H1 (cell line): ENCODE data around the gene ZNF593. TPM values are rescaled to one million over a fixed set of nuclear protein-coding genes. Genes with fewer than 3 reads are reported as not detected.
A peak's percentile ranks its signal among the peaks of the same experiment; 100 is the strongest.

Experiments used
- CTCF ChIA-PET: fragments of 300-600 bp; sonication (Branson Sonifier 250); formaldehyde crosslinking; loops from one replicate; lab custom pipeline; 2021; ENCODE audit not compliant: partially characterized antibody; lab: Charles Lee
- POLR2A ChIA-PET: fragments of 300-600 bp; sonication (Branson Sonifier 250); formaldehyde crosslinking; loops from one replicate; lab custom pipeline; 2021; ENCODE audit warnings: inconsistent platforms; ENCODE audit not compliant: partially characterized antibody; lab: Charles Lee
- DNase-seq, 2 experiments: peaks; one replicate each; pipeline versions ENCODE4 v3.0.0 to v3.0.0-alpha.2; 2010 to 2022; ENCODE audit warnings: low spot score in 2 of 2, low read depth in 1 of 2, mixed read lengths in 1 of 2
- FAIRE-seq: peaks from 2 replicates; lab custom pipeline; 2011; peaks lifted over from hg19 to GRCh38; lab: Jason Lieb, UNC
- H2AFZ ChIP-seq: 2 replicates; pipeline ENCODE4 v1.8.1; 2012; ENCODE audit warnings: low read length, inconsistent platforms
- H2AK5ac ChIP-seq: 2 replicates; pipeline ENCODE4 v1.6.1; 2013; ENCODE audit warnings: low read depth, low read length
- H2BK120ac ChIP-seq: replicated peaks from 2 replicates; pipeline ENCODE3; 2013; ENCODE audit warnings: low read depth, low read length, inconsistent platforms
- H2BK12ac ChIP-seq: 2 replicates; pipeline ENCODE4 v1.6.1; 2013; ENCODE audit warnings: low read depth, low read length
- H2BK15ac ChIP-seq: 2 replicates; pipeline ENCODE4 v1.6.1; 2013; ENCODE audit warnings: low read length
- H2BK20ac ChIP-seq: 2 replicates; pipeline ENCODE4 v1.6.1; 2013; ENCODE audit warnings: low read length
- H2BK5ac ChIP-seq: 2 replicates; pipeline ENCODE4 v1.6.1; 2013; ENCODE audit warnings: low read depth, low read length
- H3K14ac ChIP-seq: 2 replicates; pipeline ENCODE4 v1.6.1; 2013; ENCODE audit warnings: inconsistent platforms; ENCODE audit not compliant: insufficient read length
- H3K18ac ChIP-seq: 2 replicates; pipeline ENCODE4 v1.6.1; 2013; ENCODE audit warnings: low read length; ENCODE audit errors: extremely low read depth
- H3K23ac ChIP-seq: 2 replicates; pipeline ENCODE4 v1.6.1; 2013; ENCODE audit warnings: inconsistent platforms; ENCODE audit not compliant: insufficient read length
- H3K23me2 ChIP-seq: 2 replicates; pipeline ENCODE4 v1.6.1; 2013; ENCODE audit warnings: low read depth, low read length
- H3K27ac ChIP-seq: 2 replicates; pipeline ENCODE4 v1.6.1; 2011; ENCODE audit warnings: low read depth, low read length, inconsistent platforms
- H3K27me3 ChIP-seq, 4 experiments: replicated peaks in 1 of 4; 1 replicate in 1 of 4; 2 replicates in 3 of 4; pipeline versions ENCODE4 v1.6.1 to v1.8.1; 2011 to 2013; ENCODE audit warnings: low read length in 3 of 4, mild to moderate bottlenecking in 3 of 4, inconsistent platforms in 2 of 4, mixed read lengths in 2 of 4, moderate library complexity in 1 of 4; ENCODE audit not compliant: control insufficient read depth in 3 of 4, insufficient read depth in 3 of 4; ENCODE audit errors: extremely low read depth in 1 of 4
- H3K36me3 ChIP-seq, 4 experiments: 2 replicates each; pipeline versions ENCODE4 v1.6.1 to v1.8.1; 2011 to 2013; ENCODE audit warnings: mild to moderate bottlenecking in 4 of 4, low read length in 3 of 4, moderate library complexity in 2 of 4, control low read depth in 1 of 4, inconsistent platforms in 1 of 4; ENCODE audit not compliant: insufficient read depth in 4 of 4, control insufficient read depth in 2 of 4
- H3K4ac ChIP-seq: replicated peaks from 2 replicates; pipeline ENCODE3; 2013; ENCODE audit warnings: low read length, low read depth, mixed read lengths, inconsistent platforms; ENCODE audit not compliant: insufficient read length
- H3K4me1 ChIP-seq, 4 experiments: replicated peaks in 1 of 4; 1 replicate in 1 of 4; 2 replicates in 3 of 4; pipeline versions ENCODE4 v1.6.1 to v1.8.1; 2011 to 2013; ENCODE audit warnings: low read length in 3 of 4, inconsistent platforms in 2 of 4, mixed read lengths in 1 of 4; ENCODE audit not compliant: insufficient read depth in 4 of 4, control insufficient read depth in 3 of 4
- H3K4me2 ChIP-seq, 2 experiments: 2 replicates each; pipeline versions ENCODE4 v1.6.1 to v1.8.1; 2011 to 2013; ENCODE audit warnings: low read depth in 2 of 2, low read length in 2 of 2, control low read depth in 1 of 2, inconsistent platforms in 1 of 2, mild to moderate bottlenecking in 1 of 2; ENCODE audit not compliant: insufficient read depth in 1 of 2
- H3K4me3 ChIP-seq, 4 experiments: fragments of 200-600, 300-600 bp in 1 of 4; sonication (generic), shearing (Covaris generic), sonication (Bioruptor Twin) in 1 of 4; 2 replicates each; pipeline versions ENCODE4 v1.5.1 to v1.8.1; 2011 to 2016; ENCODE audit warnings: low read length in 4 of 4, low read depth in 3 of 4, control low read depth in 2 of 4, inconsistent platforms in 2 of 4, mild to moderate bottlenecking in 2 of 4, mixed read lengths in 1 of 4, moderate library complexity in 1 of 4; ENCODE audit not compliant: insufficient read depth in 2 of 4; ENCODE audit errors: extremely low read depth in 1 of 4
- H3K56ac ChIP-seq: replicated peaks from 2 replicates; pipeline ENCODE3; 2013; ENCODE audit warnings: low read depth, mild to moderate bottlenecking, mixed read lengths, low read length, inconsistent platforms; ENCODE audit not compliant: insufficient read length
- H3K79me1 ChIP-seq: 2 replicates; pipeline ENCODE4 v1.6.1; 2013; ENCODE audit warnings: low read depth, low read length, control low read depth
- H3K79me2 ChIP-seq, 2 experiments: 2 replicates each; pipeline versions ENCODE4 v1.6.1 to v1.8.1; 2012 to 2013; ENCODE audit warnings: low read length in 2 of 2, mild to moderate bottlenecking in 2 of 2, inconsistent platforms in 1 of 2; ENCODE audit not compliant: insufficient read depth in 2 of 2, control insufficient read depth in 1 of 2
- H3K9ac ChIP-seq, 4 experiments: replicated peaks in 1 of 4; 1 replicate in 1 of 4; 2 replicates in 3 of 4; pipeline versions ENCODE4 v1.6.1 to v1.8.1; 2011 to 2013; ENCODE audit warnings: low read depth in 3 of 4, low read length in 3 of 4, control low read depth in 2 of 4, mild to moderate bottlenecking in 2 of 4, moderate library complexity in 2 of 4, inconsistent platforms in 1 of 4; ENCODE audit errors: extremely low read depth in 1 of 4
- H3K9me3 ChIP-seq, 2 experiments: 2 replicates each; pipeline versions ENCODE4 v1.6.1 to v1.8.1; 2012 to 2013; ENCODE audit warnings: mild to moderate bottlenecking in 2 of 2, moderate library complexity in 2 of 2, control low read depth in 1 of 2, inconsistent platforms in 1 of 2, low read depth in 1 of 2, low read length in 1 of 2, mixed read lengths in 1 of 2; ENCODE audit not compliant: insufficient read depth in 2 of 2
- H4K20me1 ChIP-seq, 2 experiments: replicated peaks in 1 of 2; 2 replicates each; pipeline versions ENCODE3 to v1.8.1; 2011 to 2013; ENCODE audit warnings: inconsistent platforms in 2 of 2, low read length in 2 of 2, mild to moderate bottlenecking in 1 of 2; ENCODE audit not compliant: insufficient read depth in 2 of 2, control insufficient read depth in 1 of 2
- H4K5ac ChIP-seq: 2 replicates; pipeline ENCODE4 v1.6.1; 2013; ENCODE audit warnings: low read length, low read depth, mixed read lengths, inconsistent platforms; ENCODE audit not compliant: insufficient read length
- H4K8ac ChIP-seq: 2 replicates; pipeline ENCODE4 v1.8.0; 2013; ENCODE audit warnings: mild to moderate bottlenecking, moderate library complexity, low read length, inconsistent platforms; ENCODE audit not compliant: insufficient read depth; ENCODE audit errors: extremely low read depth
- H4K91ac ChIP-seq: replicated peaks from 2 replicates; pipeline ENCODE3; 2013; ENCODE audit warnings: low read length, mixed read lengths, inconsistent platforms; ENCODE audit not compliant: insufficient read length
- ASH2L ChIP-seq: fragments of 200-600, 300-600 bp; sonication (generic); IDR thresholded peaks from one replicate; pipeline ENCODE4 v1.7.1; 2017; ENCODE audit warnings: low read length
- BACH1 ChIP-seq: IDR thresholded peaks from 2 replicates; pipeline ENCODE4 v1.6.1; 2012; ENCODE audit warnings: low read length, improper control_type of control experiment
- BCL11A ChIP-seq, 2 experiments: IDR thresholded peaks; one replicate each; pipeline ENCODE4 v1.6.1; 2011; ENCODE audit warnings: low read depth in 2 of 2, low read length in 2 of 2, mild to moderate bottlenecking in 2 of 2
- EGR1 ChIP-seq: IDR thresholded peaks from 2 replicates; pipeline ENCODE4 v1.6.1; 2011; ENCODE audit warnings: low read depth, low read length, borderline replicate concordance
- EZH2 ChIP-seq: fragments of 200-600 bp; sonication (generic); IDR thresholded peaks from 2 replicates; pipeline ENCODE4 v1.7.1; 2012; ENCODE audit warnings: low read depth, mild to moderate bottlenecking, moderate library complexity, low read length, inconsistent platforms; ENCODE audit not compliant: severe bottlenecking
- NANOG ChIP-seq: IDR thresholded peaks from 2 replicates; pipeline ENCODE4 v1.6.1; 2011; ENCODE audit warnings: low read length, low read depth, mild to moderate bottlenecking, inconsistent platforms; ENCODE audit not compliant: insufficient read depth, poor library complexity, severe bottlenecking
- RAD21 ChIP-seq, 2 experiments: IDR thresholded peaks in 1 of 2; conservative IDR thresholded peaks in 1 of 2; 2 replicates each; pipeline ENCODE4 v1.6.1; 2011; ENCODE audit warnings: low read depth in 2 of 2, low read length in 2 of 2, improper control_type of control experiment in 1 of 2, inconsistent platforms in 1 of 2, mild to moderate bottlenecking in 1 of 2, moderate library complexity in 1 of 2
- SIRT6 ChIP-seq: IDR thresholded peaks from one replicate; pipeline ENCODE4 v1.7.1; 2012; ENCODE audit warnings: low read length, inconsistent platforms
- WGBS, 2 experiments: shearing (Covaris generic) in 1 of 2; methylation state at CpG; one replicate each; pipeline versions ENCODE4 v1.1.6 to v1.1.7; 2013 to 2015; ENCODE audit warnings: low lambda C conversion rate in 2 of 2, mixed read lengths in 2 of 2, inconsistent platforms in 1 of 2, low coverage in 1 of 2, missing lambda C conversion rate in 1 of 2; ENCODE audit not compliant: insufficient replicate concordance in 2 of 2, insufficient coverage in 1 of 2, insufficient read length in 1 of 2; ENCODE audit errors: extremely low coverage in 1 of 2, missing lambda C conversion rate in 1 of 2; 5-methylcytosine and 5-hydroxymethylcytosine counted together
- polyA plus RNA-seq, 7 experiments: library from polyadenylated mRNA; depleted of rRNA in 3 of 7; stranded (reverse) in 5 of 7; unstranded in 2 of 7; fragments of >200 nt in 5 of 7; fragments of 200-250 nt in 2 of 7; gene quantifications; 1 replicate in 5 of 7; 2 replicates in 1 of 7; 4 replicates in 1 of 7; pipeline versions ENCODE4 v1.2.1 to v1.2.3, GENCODE V29; 2011 to 2013; ENCODE audit warnings: missing spikeins in 2 of 7, mixed read lengths in 2 of 7
- total RNA-seq: library from RNA; stranded (reverse); fragmentation: NEBNext Ultra II Directional; extraction: Animal tissue kit (Norgen Biotek cat#: 25700); gene quantifications from 2 replicates; pipeline ENCODE4 v1.2.1, GENCODE V29; 2021
- TF ChIP-seq, protein P1 (sequence below): IDR thresholded peaks from 2 replicates; pipeline ENCODE4 v1.6.1; 2012; ENCODE audit warnings: inconsistent platforms

ZNF593 gene
- total and polyA plus RNA-seq, 2 of the 8 experiments (the other 6 are each of a cell fraction or from before 2014, with no cell fraction given), result 38.2 to 68.0 TPM

GRCh38 chr1:26161415-26162219 lies 8.1 kb upstream of the ZNF593 start:
- ChIA-PET CTCF (interaction anchor here (1.0 to 4.0 kb wide), 8 partner anchors 14 to 126 kb away, joined by 3 to 18 read pairs (median 4); partner anchors contain the start of gene CEP85), POLR2A (interaction anchor here (0.7 to 2.4 kb wide), 4 partner anchors 8 to 64 kb away, joined by 3 to 5 read pairs (median 3); partner anchors contain the start of gene ZNF593)
- peaks cover 35 to 78% (median 71%) of the 10 kb centered on the region in 4 experiments for H3K27me3 ChIP-seq
- H4K20me1 ChIP-seq, result peaks cover 3 to 5% of the 10 kb centered on the region in 2 experiments
- FAIRE-seq (no peak), DNase-seq (peak in 1 of 2 experiments; percentile 84)
- H3K9ac ChIP-seq, result peak overlapping the region in 2 of 4 experiments; percentile 54 to 66; a peak in 4 of 7 replicates
- 2% methylated on average over 91 of the region's 98 CpGs; no CpG with 5 or more reads in 1 of the 2 experiments for WGBS, 2 experiments
- H3K23ac ChIP-seq, result no peak overlapping the region
- no peak overlapping the region for H3K56ac ChIP-seq
- no peak overlapping the region for H3K27ac ChIP-seq
- peak overlapping the region; percentile 47 for H4K91ac ChIP-seq
- no peaks in the 10 kb centered on the region for H3K36me3 ChIP-seq
- peaks cover 9% of the 10 kb centered on the region; the same call in 1 of the 2 replicates for H3K23me2 ChIP-seq
- H3K4me2 ChIP-seq, result peak overlapping the region; percentile 44 to 95
- H3K79me2 ChIP-seq, result no peaks in the 10 kb centered on the region
- no peak overlapping the region for H2AK5ac ChIP-seq
- peak overlapping the region; percentile 60; the same call in 1 of the 2 replicates for H2AFZ ChIP-seq
- no peaks in the 10 kb centered on the region for H3K79me1 ChIP-seq
- H2BK12ac ChIP-seq, result peak overlapping the region; percentile 84; the same call in 1 of the 2 replicates
- no peak overlapping the region for H2BK5ac ChIP-seq
- H2BK20ac ChIP-seq, result no peak overlapping the region
- H2BK15ac ChIP-seq, result peak overlapping the region; percentile 72; the same call in 1 of the 2 replicates
- H3K4me1 ChIP-seq, result peaks cover 10 to 47% (median 21%) of the 10 kb centered on the region in 4 experiments
- H3K4me3 ChIP-seq, result peak overlapping the region; percentile 11 to 66 (median 48)
- no peak overlapping the region for H4K5ac ChIP-seq
- H4K8ac ChIP-seq, result peak overlapping the region; percentile 74
- H3K4ac ChIP-seq, result no peak overlapping the region
- H3K9me3 ChIP-seq, result no peaks in the 10 kb centered on the region
- no peak overlapping the region for H2BK120ac ChIP-seq
- H3K18ac ChIP-seq, result peak overlapping the region; percentile 60
- H3K14ac ChIP-seq, result no peak overlapping the region
- no peak for TF ChIP-seq EGR1
- TF ChIP-seq EZH2, result peak; percentile 70
- TF ChIP-seq BACH1, result no peak
- no peak for TF ChIP-seq BCL11A (IDR thresholded peaks at IDR 0.05; ENCODE audit: low read depth in 2 of 2, low read length in 2 of 2)
- TF ChIP-seq SIRT6, result no peak
- no peak for TF ChIP-seq RAD21 (IDR thresholded peaks at IDR 0.05 in 1 of 2, conservative IDR thresholded peaks at IDR 0.05 in 1 of 2; ENCODE audit: low read depth in 2 of 2, low read length in 2 of 2)
- TF ChIP-seq NANOG, result no peak
- no peak for TF ChIP-seq ASH2L
- TF ChIP-seq, protein P1, sequence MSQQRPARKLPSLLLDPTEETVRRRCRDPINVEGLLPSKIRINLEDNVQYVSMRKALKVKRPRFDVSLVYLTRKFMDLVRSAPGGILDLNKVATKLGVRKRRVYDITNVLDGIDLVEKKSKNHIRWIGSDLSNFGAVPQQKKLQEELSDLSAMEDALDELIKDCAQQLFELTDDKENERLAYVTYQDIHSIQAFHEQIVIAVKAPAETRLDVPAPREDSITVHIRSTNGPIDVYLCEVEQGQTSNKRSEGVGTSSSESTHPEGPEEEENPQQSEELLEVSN, result peak; percentile 100
